GM12801 (cell line): Measurements from ENCODE around the gene RC3H1.

Experiments
- TF ChIP-seq, protein P1 (sequence below): IDR thresholded peaks from one replicate; pipeline ENCODE4 v1.5.1; 2011; ENCODE audit warnings: control low read depth; ENCODE audit not compliant: insufficient read length; ENCODE audit errors: extremely low read depth

Gene RC3H1

DNA sequence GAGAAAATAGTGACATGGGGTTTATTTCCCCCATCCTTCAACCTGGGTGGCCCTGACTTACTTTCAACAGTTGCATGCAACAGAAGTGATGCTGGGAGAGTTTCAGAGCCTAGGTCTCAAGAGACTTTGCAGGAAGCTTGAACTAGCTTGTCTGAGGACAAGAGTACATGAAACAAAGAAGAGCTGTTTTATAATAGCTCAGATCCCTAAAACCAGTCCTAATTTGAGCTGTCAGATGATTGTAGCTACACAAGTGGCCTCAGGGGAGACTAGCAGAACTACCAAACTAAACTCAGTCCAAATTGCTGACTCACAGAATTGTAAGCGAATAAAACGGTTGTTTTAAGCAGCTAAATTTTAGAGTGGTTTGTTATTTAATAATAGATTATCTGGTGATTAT, 17.1 kb downstream of the RC3H1 start:
- TF ChIP-seq, protein P1, sequence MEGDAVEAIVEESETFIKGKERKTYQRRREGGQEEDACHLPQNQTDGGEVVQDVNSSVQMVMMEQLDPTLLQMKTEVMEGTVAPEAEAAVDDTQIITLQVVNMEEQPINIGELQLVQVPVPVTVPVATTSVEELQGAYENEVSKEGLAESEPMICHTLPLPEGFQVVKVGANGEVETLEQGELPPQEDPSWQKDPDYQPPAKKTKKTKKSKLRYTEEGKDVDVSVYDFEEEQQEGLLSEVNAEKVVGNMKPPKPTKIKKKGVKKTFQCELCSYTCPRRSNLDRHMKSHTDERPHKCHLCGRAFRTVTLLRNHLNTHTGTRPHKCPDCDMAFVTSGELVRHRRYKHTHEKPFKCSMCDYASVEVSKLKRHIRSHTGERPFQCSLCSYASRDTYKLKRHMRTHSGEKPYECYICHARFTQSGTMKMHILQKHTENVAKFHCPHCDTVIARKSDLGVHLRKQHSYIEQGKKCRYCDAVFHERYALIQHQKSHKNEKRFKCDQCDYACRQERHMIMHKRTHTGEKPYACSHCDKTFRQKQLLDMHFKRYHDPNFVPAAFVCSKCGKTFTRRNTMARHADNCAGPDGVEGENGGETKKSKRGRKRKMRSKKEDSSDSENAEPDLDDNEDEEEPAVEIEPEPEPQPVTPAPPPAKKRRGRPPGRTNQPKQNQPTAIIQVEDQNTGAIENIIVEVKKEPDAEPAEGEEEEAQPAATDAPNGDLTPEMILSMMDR: no peak

- TF ChIP-seq, protein P1: no peak
Observed at GRCh38 chr1:174003867-174004266, 18.3 kb downstream of the RC3H1 start.

GRCh38 chr1:174001573-174001972, 20.6 kb downstream of the RC3H1 start:
- TF ChIP-seq, protein P1: no peak

GRCh38 chr1:174000371-174000770, 21.8 kb downstream of the RC3H1 start:
- TF ChIP-seq, protein P1: no peak

DNA sequence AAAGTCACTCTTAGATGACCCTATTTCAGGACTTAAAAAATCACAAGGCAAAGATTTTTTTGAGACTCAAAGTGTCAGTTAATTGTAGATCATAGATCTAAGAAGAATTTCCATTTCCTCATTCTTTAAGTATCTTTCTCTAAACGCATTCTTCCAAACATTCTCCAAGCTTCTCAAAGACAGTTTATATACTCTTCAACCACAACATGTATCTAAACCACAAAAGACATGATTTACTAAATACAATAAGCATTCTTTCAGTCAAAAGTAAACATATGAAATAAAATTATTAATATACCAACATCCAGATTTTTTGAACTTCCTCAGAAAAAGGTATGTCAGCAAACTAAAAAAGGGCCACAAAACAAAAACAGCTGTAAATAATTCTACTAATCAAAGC, 24.4 kb downstream of the RC3H1 start:
- TF ChIP-seq, protein P1: no peak

DNA sequence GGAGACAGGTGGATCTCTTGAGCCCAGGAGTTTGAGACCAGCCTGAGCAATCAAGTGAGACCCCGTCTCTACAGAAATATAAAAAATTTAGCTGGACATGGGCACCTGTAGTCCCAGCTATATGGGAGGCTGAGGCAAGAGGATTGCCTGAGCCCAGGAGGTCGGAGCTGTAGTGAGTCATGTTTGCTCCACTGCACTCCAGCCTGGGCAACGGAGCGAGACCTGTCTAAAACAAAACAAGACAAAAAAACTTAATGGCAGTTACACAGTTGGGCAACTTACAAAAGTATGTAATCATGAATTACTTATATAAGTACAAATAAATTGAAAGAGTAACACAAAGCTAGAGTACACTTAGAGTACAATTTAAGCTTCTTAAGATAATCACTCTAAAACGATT, 25.2 kb downstream of the RC3H1 start:
- TF ChIP-seq, protein P1: no peak

DNA sequence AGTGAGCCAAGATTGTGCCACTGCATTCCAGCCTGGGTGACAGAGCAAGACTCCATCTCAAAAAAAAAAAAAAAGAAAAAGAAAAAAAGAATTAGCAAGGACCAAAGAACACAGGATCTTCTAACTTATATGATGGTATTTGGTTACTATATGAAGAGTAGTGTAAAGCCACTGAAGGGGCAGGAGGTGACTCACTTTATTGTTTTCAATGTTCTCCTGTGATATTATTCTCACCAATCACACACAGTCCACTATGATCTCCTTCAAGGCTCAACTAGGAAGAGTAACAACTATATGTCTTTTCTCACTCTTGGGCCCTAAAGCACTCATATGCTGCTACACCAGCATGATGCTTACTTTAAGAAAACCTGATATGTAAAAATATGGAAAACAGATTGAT, 26.7 kb downstream of the RC3H1 start:
- TF ChIP-seq, protein P1: no peak

GRCh38 chr1:173988068-173988467, 34.1 kb downstream of the RC3H1 start:
- TF ChIP-seq, protein P1: no peak
